SK-N-SH (cell line): ENCODE data around the gene REG3A. TPM values are rescaled to one million over a fixed set of nuclear protein-coding genes. Genes with fewer than 3 reads are reported as not detected.

ENCODE experiments used
- CTCF ChIA-PET: fragments of 300-600, 350-600 bp; formaldehyde crosslinking; extraction: SDS; loops from one replicate; lab custom pipeline; 2021; lab: Yijun Ruan, JAX
- POLR2A ChIA-PET: fragments of 350-600 bp; sonication (Branson Sonifier 250); formaldehyde crosslinking; extraction: SDS; loops from one replicate; lab custom pipeline; 2020; ENCODE audit warnings: antibody characterized with exemption, inconsistent platforms; lab: Yijun Ruan, JAX
- DNase-seq: peaks from one replicate; pipeline ENCODE4 v3.0.0; 2012
- H2AFZ ChIP-seq: fragments of 200-600 bp; sonication (generic); 2 replicates; pipeline ENCODE4 v1.8.1; 2016; ENCODE audit warnings: antibody characterized with exemption, mild to moderate bottlenecking, low read depth
- H3F3A ChIP-seq: fragments of 200-600 bp; sonication (generic); replicated peaks from 2 replicates; pipeline ENCODE3; 2016; ENCODE audit warnings: antibody characterized with exemption, mild to moderate bottlenecking; ENCODE audit not compliant: insufficient read depth
- H3K27ac ChIP-seq, 2 experiments: fragments of 200-500 bp in 1 of 2; fragments of 200-600 bp in 1 of 2; sonication (Bioruptor generic) in 1 of 2; sonication (generic), shearing (Covaris generic) in 1 of 2; 2 replicates each; pipeline versions ENCODE4 v1.5.1 to v1.6.1; 2014 to 2016; ENCODE audit warnings: low read depth in 2 of 2, inconsistent platforms in 1 of 2, low read length in 1 of 2, mild to moderate bottlenecking in 1 of 2, mixed read lengths in 1 of 2
- H3K27me3 ChIP-seq: fragments of 200-600 bp; sonication (generic), shearing (Covaris generic); 2 replicates; pipeline ENCODE4 v1.6.1; 2016; ENCODE audit warnings: mixed run types; ENCODE audit not compliant: insufficient read depth
- H3K36me3 ChIP-seq, 2 experiments: fragments of 200-500 bp in 1 of 2; fragments of 200-600 bp in 1 of 2; sonication (Bioruptor generic) in 1 of 2; sonication (generic) in 1 of 2; replicated peaks in 1 of 2; 2 replicates each; pipeline versions ENCODE3 to v1.5.1; 2014 to 2016; ENCODE audit warnings: low read length in 1 of 2, mild to moderate bottlenecking in 1 of 2; ENCODE audit not compliant: insufficient read depth in 2 of 2, control insufficient read depth in 1 of 2
- H3K4me1 ChIP-seq, 2 experiments: fragments of 200-500 bp in 1 of 2; fragments of 200-600 bp in 1 of 2; sonication (Bioruptor generic) in 1 of 2; sonication (generic), shearing (Covaris generic) in 1 of 2; 2 replicates each; pipeline versions ENCODE4 v1.5.1 to v1.6.1; 2014 to 2016; ENCODE audit warnings: low read depth in 1 of 2, low read length in 1 of 2, mixed run types in 1 of 2; ENCODE audit not compliant: insufficient read depth in 2 of 2, control insufficient read depth in 1 of 2
- H3K4me2 ChIP-seq: fragments of 200-600 bp; sonication (generic), shearing (Covaris generic); 2 replicates; pipeline ENCODE4 v1.6.1; 2017; ENCODE audit warnings: mixed run types
- H3K4me3 ChIP-seq, 2 experiments: fragments of 200-500 bp in 1 of 2; fragments of 200-600 bp in 1 of 2; sonication (Bioruptor generic) in 1 of 2; sonication (generic), shearing (Covaris generic) in 1 of 2; 2 replicates each; pipeline versions ENCODE4 v1.5.1 to v1.8.1; 2014 to 2016; ENCODE audit warnings: low read depth in 2 of 2, inconsistent platforms in 1 of 2, low read length in 1 of 2, mild to moderate bottlenecking in 1 of 2, mixed read lengths in 1 of 2, moderate library complexity in 1 of 2
- H3K79me2 ChIP-seq: fragments of 200-600 bp; sonication (generic); 2 replicates; pipeline ENCODE4 v1.8.1; 2017; ENCODE audit warnings: mild to moderate bottlenecking; ENCODE audit not compliant: insufficient read depth
- H3K9ac ChIP-seq: fragments of 200-600 bp; sonication (generic); 2 replicates; pipeline ENCODE4 v1.6.1; 2017; ENCODE audit warnings: mixed run types
- H3K9me2 ChIP-seq: fragments of 200-600 bp; sonication (generic); 2 replicates; pipeline ENCODE4 v1.6.1; 2017; ENCODE audit warnings: mixed run types
- H3K9me3 ChIP-seq: fragments of 200-600 bp; sonication (generic); 2 replicates; pipeline ENCODE4 v1.6.1; 2017; ENCODE audit warnings: mixed run types, mild to moderate bottlenecking, moderate library complexity
- H4K20me1 ChIP-seq: fragments of 200-600 bp; sonication (generic); 2 replicates; pipeline ENCODE4 v1.6.1; 2017; ENCODE audit warnings: mild to moderate bottlenecking, mixed run types; ENCODE audit not compliant: insufficient read depth
- MXI1 ChIP-seq: IDR thresholded peaks from 2 replicates; pipeline ENCODE4 v1.6.1; 2012; ENCODE audit warnings: mild to moderate bottlenecking, low read depth, low read length, improper control_type of control experiment
- SIN3A ChIP-seq: IDR thresholded peaks from 2 replicates; pipeline ENCODE4 v1.6.1; 2012; ENCODE audit warnings: low read depth, mild to moderate bottlenecking, low read length, moderate library complexity, borderline replicate concordance
- SMC3 ChIP-seq: IDR thresholded peaks from 2 replicates; pipeline ENCODE4 v1.6.1; 2012; ENCODE audit warnings: low read depth, low read length, improper control_type of control experiment
- WGBS: methylation state at CpG from one replicate; pipeline ENCODE4 v1.1.6; 2017; ENCODE audit warnings: low lambda C conversion rate; 5-methylcytosine and 5-hydroxymethylcytosine counted together
- polyA plus RNA-seq, 3 experiments: library from polyadenylated mRNA; depleted of rRNA; stranded (reverse); fragments of >200 nt; gene quantifications; 2 replicates each; pipeline ENCODE4 v1.2.3, GENCODE V29; 2012
- TF ChIP-seq, protein P1 (sequence below): IDR thresholded peaks from 2 replicates; pipeline ENCODE4 v1.4.0; 2012; ENCODE audit warnings: low read depth, borderline replicate concordance

Gene REG3A
- polyA plus RNA-seq, 1 of the 3 experiments (the other 2 are of a cell fraction) = not detected

GRCh38 chr2:79112269-79112668, 47.3 kb downstream of the REG3A start:
- CTCF ChIA-PET = no interaction called here
- no peak overlapping the region for H3K4me3 ChIP-seq
- TF ChIP-seq, protein P1, sequence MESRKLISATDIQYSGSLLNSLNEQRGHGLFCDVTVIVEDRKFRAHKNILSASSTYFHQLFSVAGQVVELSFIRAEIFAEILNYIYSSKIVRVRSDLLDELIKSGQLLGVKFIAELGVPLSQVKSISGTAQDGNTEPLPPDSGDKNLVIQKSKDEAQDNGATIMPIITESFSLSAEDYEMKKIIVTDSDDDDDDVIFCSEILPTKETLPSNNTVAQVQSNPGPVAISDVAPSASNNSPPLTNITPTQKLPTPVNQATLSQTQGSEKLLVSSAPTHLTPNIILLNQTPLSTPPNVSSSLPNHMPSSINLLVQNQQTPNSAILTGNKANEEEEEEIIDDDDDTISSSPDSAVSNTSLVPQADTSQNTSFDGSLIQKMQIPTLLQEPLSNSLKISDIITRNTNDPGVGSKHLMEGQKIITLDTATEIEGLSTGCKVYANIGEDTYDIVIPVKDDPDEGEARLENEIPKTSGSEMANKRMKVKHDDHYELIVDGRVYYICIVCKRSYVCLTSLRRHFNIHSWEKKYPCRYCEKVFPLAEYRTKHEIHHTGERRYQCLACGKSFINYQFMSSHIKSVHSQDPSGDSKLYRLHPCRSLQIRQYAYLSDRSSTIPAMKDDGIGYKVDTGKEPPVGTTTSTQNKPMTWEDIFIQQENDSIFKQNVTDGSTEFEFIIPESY = no peak
- TF ChIP-seq SMC3 = no peak
- no peak for TF ChIP-seq MXI1
- TF ChIP-seq SIN3A = no peak
- TF ChIP-seq, all 33 proteins: peak for 0
- Histone ChIP-seq H3F3A (no peaks in the 10 kb centered on the region), H3K79me2 (no peaks in the 10 kb centered on the region), H3K4me2 (no peak overlapping the region), H4K20me1 (no peaks in the 10 kb centered on the region), H3K27ac (no peak overlapping the region), H3K9me3 (no peaks in the 10 kb centered on the region), H3K27me3 (no peaks in the 10 kb centered on the region), H3K9me2 (no peaks in the 10 kb centered on the region), H3K4me1 (no peaks in the 10 kb centered on the region), H3K36me3 (no peaks in the 10 kb centered on the region), H3K9ac (no peak overlapping the region), H2AFZ (no peak overlapping the region)
- 39% methylated on average over 3 of the region's 3 CpGs for WGBS
- POLR2A ChIA-PET = no interaction called here
- DNase-seq = no peak

Other genes starting within 250 kb of the REG3A start
- not detected in 2 replicates for gene REG3G, start 134.1 kb downstream of the REG3A start, polyA plus RNA-seq (2012; rRNA removed)
- gene REG1B, start 71.8 kb downstream of the REG3A start, polyA plus RNA-seq (2012; rRNA removed) = not detected in 2 replicates
- not detected in 2 replicates for gene REG1A, start 39.3 kb downstream of the REG3A start, polyA plus RNA-seq (2012; rRNA removed)